ENCODE results near the gene MED13L. TPM values are rescaled to one million over a fixed set of nuclear protein-coding genes. Genes with fewer than 3 reads are reported as not detected.

The MED13L gene
- polyA plus RNA-seq, 1 of the 3 experiments (the other 2 are of a cell fraction), result 17.1 TPM

- TF ChIP-seq SIN3A (IDR thresholded peaks at IDR 0.05; ENCODE audit: borderline replicate concordance, low read depth, low read length) (no peak), RFX5 (IDR thresholded peaks at IDR 0.05; ENCODE audit: low read length) (no peak), YY1 (IDR thresholded peaks at IDR 0.05; ENCODE audit: low read depth) (no peak), JUND (IDR thresholded peaks at IDR 0.05) (no peak), RXRA (IDR thresholded peaks at IDR 0.05; ENCODE audit: borderline replicate concordance, low read depth) (no peak), NFIC (IDR thresholded peaks at IDR 0.05; ENCODE audit: borderline replicate concordance) (no peak), TCF12 (IDR thresholded peaks at IDR 0.05) (no peak), MXI1 (IDR thresholded peaks at IDR 0.05; ENCODE audit: low read depth, low read length) (no peak), EZH2phosphoT487 (IDR thresholded peaks at IDR 0.05; ENCODE audit: borderline replicate concordance, low read depth) (no peak), SMC3 (IDR thresholded peaks at IDR 0.05; ENCODE audit: low read depth, low read length) (no peak), TEAD4 (IDR thresholded peaks at IDR 0.05; ENCODE audit: borderline replicate concordance, insufficient read depth) (no peak), EP300 (IDR thresholded peaks at IDR 0.05; ENCODE audit: borderline replicate concordance in 1 of 2, low read depth in 1 of 2, low read length in 1 of 2) (no peak), USF2 (IDR thresholded peaks at IDR 0.05; ENCODE audit: borderline replicate concordance, low read depth, low read length) (no peak), IRF3 (IDR thresholded peaks at IDR 0.05; ENCODE audit: low read depth, low read length) (no peak), USF1 (IDR thresholded peaks at IDR 0.05; ENCODE audit: borderline replicate concordance, low read depth) (no peak), CTCF (IDR thresholded peaks at IDR 0.05) (no peak), FOSL2 (IDR thresholded peaks at IDR 0.05; ENCODE audit: borderline replicate concordance, low read depth) (no peak), PBX3 (IDR thresholded peaks at IDR 0.05) (no peak), GATA2 (CRISPR knock-in tag; IDR thresholded peaks at IDR 0.05) (no peak)
- POLR2A ChIA-PET, result no interaction called here
- CTCF ChIA-PET, result interaction anchor here (0.6 to 0.8 kb wide), 2 partner anchors 91 to 161 kb away, joined by 3 to 4 read pairs; no protein-coding TSS in a partner anchor
- Histone ChIP-seq H3K9ac (no peak overlapping the region), H3K9me2 (no peaks in the 10 kb centered on the region), H3K79me2 (ENCODE audit: insufficient read depth) (peaks cover 95% of the 10 kb centered on the region), H4K20me1 (ENCODE audit: insufficient read depth) (peaks cover 87% of the 10 kb centered on the region), H3K36me3 (replicated peaks in 1 of 2; ENCODE audit: control insufficient read depth in 1 of 2, insufficient read depth in 2 of 2, low read length in 1 of 2) (peaks cover 0 to 5% of the 10 kb centered on the region in 2 experiments), H3K4me2 (no peak overlapping the region), H3K27ac (ENCODE audit: low read depth in 2 of 2, low read length in 1 of 2) (no peak overlapping the region), H3K4me3 (ENCODE audit: low read depth in 2 of 2, low read length in 1 of 2) (no peak overlapping the region), H2AFZ (ENCODE audit: low read depth) (no peak overlapping the region), H3K27me3 (ENCODE audit: insufficient read depth) (no peaks in the 10 kb centered on the region), H3K4me1 (ENCODE audit: control insufficient read depth in 1 of 2, insufficient read depth in 2 of 2, low read depth in 1 of 2, low read length in 1 of 2) (peaks cover 4 to 10% of the 10 kb centered on the region in 2 experiments; a peak in 2 of 4 replicates), H3F3A (replicated peaks; ENCODE audit: insufficient read depth) (peaks cover 23% of the 10 kb centered on the region), H3K9me3 (no peaks in the 10 kb centered on the region)
- 80% methylated on average over 3 of the region's 3 CpGs for WGBS (ENCODE audit: low lambda C conversion rate)
- DNase-seq, result no peak
Observed at GRCh38 chr12:116089080-116089479, 188.4 kb downstream of the MED13L start.

Measured in SK-N-SH (cell line).